Tibial artery (tissue), 4 donors: ENCODE data around the gene INSL3.

Experiments
- DNase-seq, 2 donors: peaks; one replicate each; pipeline ENCODE4 v3.0.0-alpha.2; 2019
- H3K27ac ChIP-seq, 2 donors: fragments of 200-600 bp; sonication (generic) in 1 of 2; 1 replicate in 1 of 2; 2 replicates in 1 of 2; pipeline ENCODE4 v1.5.1; 2018 to 2019; ENCODE audit warnings: mild to moderate bottlenecking in 1 of 2
- H3K27me3 ChIP-seq, 2 donors: fragments of 200-600 bp; sonication (generic) in 1 of 2; one replicate each; pipeline versions ENCODE4 v1.5.1 to v1.6.0; 2016 to 2019
- H3K36me3 ChIP-seq, 3 donors: fragments of 200-600 bp; sonication (generic) in 2 of 3; one replicate each; pipeline ENCODE4 v1.5.1; 2016 to 2019; ENCODE audit warnings: mild to moderate bottlenecking in 2 of 3
- H3K4me1 ChIP-seq, 4 donors: fragments of 200-600 bp; sonication (generic) in 2 of 4; 1 replicate in 3 of 4; 2 replicates in 1 of 4; pipeline ENCODE4 v1.5.1; 2016 to 2019
- H3K4me3 ChIP-seq, 2 donors: fragments of 200-600 bp; sonication (generic) in 1 of 2; 1 replicate in 1 of 2; 2 replicates in 1 of 2; pipeline ENCODE4 v1.5.1; 2018 to 2019; ENCODE audit warnings: mild to moderate bottlenecking in 2 of 2
- H3K9me3 ChIP-seq, 3 donors: fragments of 200-600 bp; sonication (generic) in 1 of 3; one replicate each; pipeline ENCODE4 v1.5.1; 2016 to 2019
- CTCF ChIP-seq, 2 experiments: fragments of 200-600 bp in 1 of 2; fragments of 450-650 bp in 1 of 2; IDR thresholded peaks; one replicate each; pipeline ENCODE4 v1.5.1; 2017 to 2019; ENCODE audit warnings: antibody characterized with exemption in 2 of 2, mild to moderate bottlenecking in 1 of 2, moderate library complexity in 1 of 2
- intact Hi-C: fragments of 100-400 bp; cut with DNase I; formaldehyde crosslinking; loops from one replicate; pipeline ENCODE4 v1.15.0; 2023; ENCODE audit warnings: low total_unique reads

The INSL3 gene

GRCh38 chr19:17821190-17821589 lies at the start of gene INSL3:
Gene INSL3 (minus strand): TSS chr19:17821519. CDS start chr19:17821506, 13 bp downstream.
- DNase-seq = no peak
- Histone ChIP-seq H3K36me3 (no peaks in the 10 kb centered on the region), H3K27ac (no peak within 1 kb of the TSS), H3K4me3 (no peak within 1 kb of the TSS), H3K4me1 (no peaks in the 10 kb centered on the region), H3K27me3 (peaks cover 0 to 37% of the 10 kb centered on the region in 2 donors), H3K9me3 (no peaks in the 10 kb centered on the region)
- intact Hi-C loops = no loop called here
- no peak for TF ChIP-seq CTCF (IDR thresholded peaks at IDR 0.05)

GRCh38 chr19:17869114-17869608 lies 47.8 kb upstream of the INSL3 start:
- H3K27ac ChIP-seq = no peak overlapping the region
- TF ChIP-seq CTCF (IDR thresholded peaks at IDR 0.05) = no peak
- H3K36me3 ChIP-seq = peaks cover 5 to 22% (median 18%) of the 10 kb centered on the region in 3 donors
- intact Hi-C loops = no loop called here
- DNase-seq = no peak
- H3K4me1 ChIP-seq = peaks cover 0 to 21% (median 14%) of the 10 kb centered on the region in 4 donors
- no peak overlapping the region for H3K4me3 ChIP-seq
- no peaks in the 10 kb centered on the region for H3K9me3 ChIP-seq
- peaks cover 5 to 51% of the 10 kb centered on the region in 2 donors for H3K27me3 ChIP-seq

GRCh38 chr19:17868669-17869068 lies 47.4 kb upstream of the INSL3 start:
- Histone ChIP-seq H3K4me3 (no peak overlapping the region), H3K4me1 (peaks cover 0 to 21% (median 11%) of the 10 kb centered on the region in 4 donors), H3K27ac (no peak overlapping the region), H3K27me3 (peaks cover 5 to 46% of the 10 kb centered on the region in 2 donors), H3K36me3 (peaks cover 10 to 27% (median 23%) of the 10 kb centered on the region in 3 donors), H3K9me3 (no peaks in the 10 kb centered on the region)
- TF ChIP-seq CTCF (IDR thresholded peaks at IDR 0.05) = no peak
- DNase-seq = no peak
- intact Hi-C loops = no loop called here

GRCh38 chr19:17866964-17867486 lies 45.7 kb upstream of the INSL3 start:
- peaks cover 26 to 43% (median 39%) of the 10 kb centered on the region in 3 donors for H3K36me3 ChIP-seq
- no peak overlapping the region for H3K27ac ChIP-seq
- no peak for DNase-seq
- peaks cover 0 to 20% (median 3%) of the 10 kb centered on the region in 4 donors for H3K4me1 ChIP-seq
- no peak for TF ChIP-seq CTCF (IDR thresholded peaks at IDR 0.05)
- no peak overlapping the region for H3K4me3 ChIP-seq
- H3K9me3 ChIP-seq = no peaks in the 10 kb centered on the region
- H3K27me3 ChIP-seq = peaks cover 0 to 30% of the 10 kb centered on the region in 2 donors
- intact Hi-C loops = no loop called here

GRCh38 chr19:17866312-17866963 lies 45.1 kb upstream of the INSL3 start:
- Histone ChIP-seq H3K4me3 (no peak overlapping the region), H3K4me1 (peaks cover 0 to 20% (median 5%) of the 10 kb centered on the region in 4 donors), H3K27me3 (peaks cover 0 to 24% of the 10 kb centered on the region in 2 donors), H3K27ac (no peak overlapping the region), H3K36me3 (peaks cover 32 to 49% (median 45%) of the 10 kb centered on the region in 3 donors), H3K9me3 (no peaks in the 10 kb centered on the region)
- DNase-seq = no peak
- intact Hi-C loops = no loop called here
- TF ChIP-seq CTCF (IDR thresholded peaks at IDR 0.05) = no peak
